ENCODE data around the gene FBXL7.

The FBXL7 gene

DNA sequence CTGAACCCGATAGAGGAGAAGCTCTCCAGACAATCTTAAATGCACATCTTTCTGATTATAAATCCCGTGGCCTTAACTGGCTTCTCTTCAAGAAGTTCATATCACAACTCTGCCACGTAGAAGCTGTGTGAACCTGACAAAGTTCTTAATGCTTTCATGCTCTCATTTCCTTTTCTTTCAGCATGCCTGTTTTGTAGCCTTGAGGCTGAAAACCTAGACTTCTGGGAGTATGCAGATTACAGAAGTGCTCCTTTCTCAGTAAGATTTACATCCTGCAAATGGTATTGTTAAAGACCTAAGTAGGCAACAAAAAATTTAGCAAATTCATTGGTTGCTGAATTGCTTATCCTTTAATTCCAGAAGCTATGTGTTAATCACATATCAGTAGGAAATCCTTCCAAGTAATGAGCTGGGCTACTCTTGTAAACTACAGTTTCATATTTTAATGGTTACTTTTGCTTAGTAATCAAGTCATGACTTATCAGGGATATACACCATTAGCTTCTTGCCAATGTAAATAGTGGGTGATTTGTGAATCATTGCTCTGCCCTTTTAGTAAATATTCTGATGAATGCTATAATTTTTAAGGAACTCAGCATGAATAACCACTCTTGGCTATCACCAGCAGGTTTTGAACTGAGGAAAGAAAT is 334.7 kb downstream of the FBXL7 start:
- TF ChIP-seq, protein P1, sequence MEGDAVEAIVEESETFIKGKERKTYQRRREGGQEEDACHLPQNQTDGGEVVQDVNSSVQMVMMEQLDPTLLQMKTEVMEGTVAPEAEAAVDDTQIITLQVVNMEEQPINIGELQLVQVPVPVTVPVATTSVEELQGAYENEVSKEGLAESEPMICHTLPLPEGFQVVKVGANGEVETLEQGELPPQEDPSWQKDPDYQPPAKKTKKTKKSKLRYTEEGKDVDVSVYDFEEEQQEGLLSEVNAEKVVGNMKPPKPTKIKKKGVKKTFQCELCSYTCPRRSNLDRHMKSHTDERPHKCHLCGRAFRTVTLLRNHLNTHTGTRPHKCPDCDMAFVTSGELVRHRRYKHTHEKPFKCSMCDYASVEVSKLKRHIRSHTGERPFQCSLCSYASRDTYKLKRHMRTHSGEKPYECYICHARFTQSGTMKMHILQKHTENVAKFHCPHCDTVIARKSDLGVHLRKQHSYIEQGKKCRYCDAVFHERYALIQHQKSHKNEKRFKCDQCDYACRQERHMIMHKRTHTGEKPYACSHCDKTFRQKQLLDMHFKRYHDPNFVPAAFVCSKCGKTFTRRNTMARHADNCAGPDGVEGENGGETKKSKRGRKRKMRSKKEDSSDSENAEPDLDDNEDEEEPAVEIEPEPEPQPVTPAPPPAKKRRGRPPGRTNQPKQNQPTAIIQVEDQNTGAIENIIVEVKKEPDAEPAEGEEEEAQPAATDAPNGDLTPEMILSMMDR (IDR thresholded peaks at IDR 0.05; ENCODE audit: control insufficient read depth, insufficient read depth, low read depth, low read length, missing control alignments): no peak
- no peak overlapping the region for H3K4me3 ChIP-seq (ENCODE audit: control insufficient read depth, low read depth, low read length)
- peak; percentile 83 for DNase-seq (ENCODE audit: low read depth)

DNA sequence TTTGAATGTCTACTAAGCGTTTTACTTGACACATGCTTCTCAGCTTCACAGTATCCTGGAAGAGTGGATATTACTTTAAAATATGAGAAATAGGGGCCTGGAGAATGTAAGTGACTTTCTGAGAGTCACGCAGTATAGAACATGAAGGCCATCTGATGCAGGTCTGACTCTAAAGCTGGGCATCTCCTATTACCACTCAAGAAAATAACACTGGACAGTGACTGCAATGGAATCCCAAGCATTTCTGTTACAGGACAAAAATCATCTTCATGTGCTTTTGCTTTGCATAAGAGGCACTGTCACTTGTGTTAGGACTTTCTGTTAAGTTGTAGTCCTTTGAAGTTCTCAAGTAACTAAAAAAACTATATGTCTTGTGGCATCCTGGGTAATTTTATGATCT is 335.5 kb downstream of the FBXL7 start:
- TF ChIP-seq, protein P1 (IDR thresholded peaks at IDR 0.05; ENCODE audit: control insufficient read depth, insufficient read depth, low read depth, low read length, missing control alignments): no peak
- no peak for DNase-seq (ENCODE audit: low read depth)
- no peak overlapping the region for H3K4me3 ChIP-seq (ENCODE audit: control insufficient read depth, low read depth, low read length)

DNA sequence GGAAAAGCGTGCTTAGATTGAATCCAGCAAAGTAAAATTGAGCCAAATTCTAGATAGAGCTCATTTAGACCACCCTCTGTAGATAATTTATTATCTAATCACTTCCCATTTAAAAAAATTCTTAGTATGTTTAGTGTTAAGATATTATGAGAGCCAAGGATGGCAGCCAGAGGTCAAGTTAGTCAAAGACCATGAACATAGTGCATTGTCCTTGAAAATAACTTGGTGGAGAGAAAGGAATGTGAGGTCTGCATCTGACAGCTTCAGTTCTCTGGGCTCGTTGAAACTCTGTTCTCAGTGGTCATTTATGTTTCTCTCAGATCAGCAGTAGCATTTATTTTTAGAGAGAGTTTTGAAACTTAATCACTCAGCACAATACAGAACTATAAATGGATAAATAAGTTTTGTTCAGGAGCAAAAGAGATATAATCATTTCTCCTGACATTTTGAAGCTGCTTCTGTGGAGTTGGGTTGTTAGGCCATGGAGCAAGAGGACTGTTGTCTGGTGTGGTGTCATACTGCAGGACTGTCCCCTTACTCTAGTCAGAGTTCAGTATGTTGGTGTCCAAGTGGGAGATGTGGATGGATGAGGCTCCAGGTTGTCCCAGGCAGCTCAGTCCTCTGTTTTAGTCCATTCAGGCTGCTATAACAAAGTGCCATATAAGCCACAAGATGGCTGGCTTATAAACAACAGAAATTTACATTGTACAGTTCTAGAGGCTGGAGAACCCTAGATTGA is 337.7 kb downstream of the FBXL7 start:
- no peak for DNase-seq (ENCODE audit: low read depth)
- TF ChIP-seq, protein P1 (IDR thresholded peaks at IDR 0.05; ENCODE audit: control insufficient read depth, insufficient read depth, low read depth, low read length, missing control alignments): no peak
- H3K4me3 ChIP-seq (ENCODE audit: control insufficient read depth, low read depth, low read length): no peak overlapping the region

DNA sequence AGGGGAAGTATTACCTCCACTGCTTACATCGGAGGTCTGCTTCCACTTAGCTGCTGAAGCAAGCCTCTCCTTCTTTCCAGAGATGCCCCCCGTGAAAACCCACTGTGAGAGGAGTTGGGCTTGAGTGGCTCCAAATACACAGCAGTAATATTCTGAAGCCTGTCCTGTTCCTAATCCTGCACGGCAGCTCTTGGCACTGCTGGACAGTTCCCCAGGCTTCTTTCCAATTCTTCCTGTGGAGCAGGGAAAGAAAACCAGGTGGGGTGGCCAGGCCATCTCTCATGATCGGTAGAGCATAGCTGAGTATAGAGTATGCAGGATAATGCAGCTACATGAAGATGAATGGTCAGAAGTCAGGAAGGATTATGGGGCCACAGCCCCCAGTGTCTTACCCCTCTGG is 344.3 kb downstream of the FBXL7 start:
- no peak overlapping the region for H3K4me3 ChIP-seq (ENCODE audit: control insufficient read depth, low read depth, low read length)
- DNase-seq (ENCODE audit: low read depth): no peak
- TF ChIP-seq, protein P1 (IDR thresholded peaks at IDR 0.05; ENCODE audit: control insufficient read depth, insufficient read depth, low read depth, low read length, missing control alignments): no peak

DNA sequence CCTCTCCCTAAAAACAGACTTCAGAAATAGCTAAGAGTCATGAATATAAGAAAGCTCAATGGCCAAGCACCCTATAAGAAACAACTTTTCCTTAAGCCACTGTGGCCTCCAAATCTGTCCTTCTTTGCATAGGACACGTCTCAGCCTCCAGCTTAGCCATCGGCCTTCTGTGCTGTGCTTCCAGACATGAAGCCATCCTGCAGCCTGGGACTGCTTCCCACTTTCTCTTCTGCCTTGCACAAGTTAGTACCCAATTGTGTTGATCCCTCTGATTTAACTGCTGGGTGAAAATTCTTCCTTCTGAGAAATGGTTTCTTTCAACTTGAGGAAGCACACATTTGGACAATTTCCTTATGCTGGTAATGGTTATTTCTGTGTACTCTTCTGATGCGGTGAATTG is 344.9 kb downstream of the FBXL7 start:
- TF ChIP-seq, protein P1 (IDR thresholded peaks at IDR 0.05; ENCODE audit: control insufficient read depth, insufficient read depth, low read depth, low read length, missing control alignments): no peak
- DNase-seq (ENCODE audit: low read depth): no peak
- H3K4me3 ChIP-seq (ENCODE audit: control insufficient read depth, low read depth, low read length): no peak overlapping the region

DNA sequence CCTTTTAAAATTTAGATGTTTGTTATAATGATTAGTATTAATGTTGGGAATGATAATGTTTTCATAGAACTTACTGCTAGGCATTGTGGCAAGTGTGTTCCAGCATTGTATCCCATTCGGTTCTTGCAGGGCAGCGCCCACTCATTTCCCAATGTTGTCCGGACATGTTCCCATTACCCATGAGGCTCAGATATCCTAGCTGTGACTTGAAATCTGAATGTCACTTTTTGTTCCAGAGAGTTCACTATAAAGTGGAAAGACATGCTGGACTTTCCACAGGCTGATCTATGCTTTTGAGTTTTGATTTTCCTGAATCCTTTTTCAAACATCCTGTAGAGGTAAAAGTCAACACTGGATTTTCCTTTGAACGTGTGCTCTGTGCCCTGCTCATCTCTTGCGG is 350.6 kb downstream of the FBXL7 start:
- DNase-seq (ENCODE audit: low read depth): no peak
- TF ChIP-seq, protein P1 (IDR thresholded peaks at IDR 0.05; ENCODE audit: control insufficient read depth, insufficient read depth, low read depth, low read length, missing control alignments): no peak
- H3K4me3 ChIP-seq (ENCODE audit: control insufficient read depth, low read depth, low read length): no peak overlapping the region

All from AG09309 (cell line).